ENCODE data around the gene AMN. TPM values are rescaled to one million over a fixed set of nuclear protein-coding genes. Genes with fewer than 3 reads are reported as not detected.

Gene AMN
- total and polyA plus RNA-seq, 2 donors (not counting 1 experiment from before 2014, with no cell fraction given): 11.5 to 15.0 TPM

- peak overlapping the region; percentile 91 to 93 for H3K27ac ChIP-seq (ENCODE audit: low read length in 2 of 2)
- peak overlapping the region; percentile 76 for H3K4me2 ChIP-seq (replicated peaks; ENCODE audit: low read depth, low read length, poor library complexity, severe bottlenecking)
- 43% methylated on average over 37 of the region's 39 CpGs for WGBS (ENCODE audit: insufficient coverage)
- H3K27me3 Mint-ChIP-seq: no peaks in the 10 kb centered on the region
- H3K4me1 Mint-ChIP-seq: peaks cover 61% of the 10 kb centered on the region
- peak overlapping the region in 4 of 5 experiments; percentile 15 to 45 (median 30) for H3K4me3 ChIP-seq (ENCODE audit: control extremely low read depth in 1 of 5, extremely low read depth in 1 of 5, insufficient read depth in 1 of 5, low read depth in 2 of 5, low read length in 4 of 5)
- ATAC-seq (ENCODE audit: low read depth): peak; percentile 66
- TF ChIP-seq CTCF (IDR thresholded peaks at IDR 0.05) (no peak), EZH2 (IDR thresholded peaks at IDR 0.05; ENCODE audit: borderline replicate concordance, insufficient read depth, low read depth, low read length, poor library complexity, severe bottlenecking) (no peak)
- peaks cover 32% of the 10 kb centered on the region for H3K79me2 ChIP-seq (ENCODE audit: control insufficient read depth, insufficient read depth, low read length)
- H3K9me3 ChIP-seq (ENCODE audit: control extremely low read depth in 1 of 3, control insufficient read depth in 2 of 3, insufficient read depth in 1 of 3, low read length in 2 of 3): peaks cover 0 to 3% (median 0%) of the 10 kb centered on the region in 3 donors
- H3K9ac ChIP-seq (ENCODE audit: low read length): peak overlapping the region; percentile 44
- no peaks in the 10 kb centered on the region for H3K27me3 ChIP-seq (replicated peaks in 1 of 4; ENCODE audit: control extremely low read depth in 1 of 4, control insufficient read depth in 3 of 4, insufficient read depth in 4 of 4, low read length in 3 of 4)
- H4K20me1 ChIP-seq (ENCODE audit: control insufficient read depth, insufficient read depth, low read length, poor library complexity, severe bottlenecking): no peaks in the 10 kb centered on the region
- no peaks in the 10 kb centered on the region for H3K9me3 Mint-ChIP-seq (ENCODE audit: insufficient read depth)
- H3K27ac Mint-ChIP-seq: peak overlapping the region; percentile 98
- H3K36me3 ChIP-seq (replicated peaks in 1 of 2; ENCODE audit: control extremely low read depth in 1 of 2, control insufficient read depth in 1 of 2, extremely low read depth in 1 of 2, insufficient read depth in 2 of 2, low read length in 1 of 2): peaks cover 0 to 55% of the 10 kb centered on the region in 2 experiments
- CTCF ChIA-PET: interaction anchor here (0.6 to 2.1 kb wide), 8 partner anchors 12 to 365 kb away, joined by 3 to 20 read pairs (median 4); no protein-coding TSS in a partner anchor
- H3K4me3 Mint-ChIP-seq: peak overlapping the region; percentile 85
- intact Hi-C loops (cut with micrococcal nuclease): loop anchor here (1.0 kb wide), 3 partner anchors 16 to 126 kb away; no protein-coding TSS in a partner anchor
- peak overlapping the region; percentile 50 for H2AFZ ChIP-seq (ENCODE audit: insufficient read depth, low read depth, low read length, poor library complexity, severe bottlenecking)
- POLR2A ChIA-PET: interaction anchor here (0.6 to 2.2 kb wide), 5 partner anchors 16 to 132 kb away, joined by 3 to 13 read pairs (median 5); no protein-coding TSS in a partner anchor
- peaks cover 62 to 71% of the 10 kb centered on the region in 2 donors for H3K4me1 ChIP-seq (ENCODE audit: control insufficient read depth in 2 of 2, insufficient read depth in 2 of 2, low read length in 2 of 2)
- DNase-seq: peak; percentile 82
These were observed 21.6 kb upstream of the AMN start for GRCh38 chr14:102900631-102901571.
